Lower lobe of right lung (tissue), 2 donors: ENCODE data around the gene TPMT. TPM values are rescaled to one million over a fixed set of nuclear protein-coding genes. Genes with fewer than 3 reads are reported as not detected.

Experiments
- ATAC-seq, 2 donors: fragments of 200-7000 bp; cut with Tn5 transposase; one replicate each; pipeline ENCODE4 v1.9.1; 2020 to 2022; ENCODE audit warnings: mild to moderate bottlenecking in 2 of 2, moderate library complexity in 2 of 2
- DNase-seq: peaks from one replicate; pipeline ENCODE4 v3.0.0-alpha.2; 2020
- H3K27ac ChIP-seq: fragments of 200-600 bp; one replicate; pipeline ENCODE4 v1.8.0; 2022
- H3K27me3 ChIP-seq: fragments of 200-600 bp; one replicate; pipeline ENCODE4 v1.8.0; 2022; ENCODE audit warnings: low read depth
- H3K36me3 ChIP-seq: fragments of 200-600 bp; one replicate; pipeline ENCODE4 v1.8.0; 2022; ENCODE audit warnings: mild to moderate bottlenecking
- H3K4me1 ChIP-seq: fragments of 200-600 bp; one replicate; pipeline ENCODE4 v1.8.0; 2022
- H3K4me3 ChIP-seq: fragments of 200-600 bp; one replicate; pipeline ENCODE4 v1.8.0; 2022; ENCODE audit warnings: mild to moderate bottlenecking
- H3K9me3 ChIP-seq: fragments of 200-600 bp; one replicate; pipeline ENCODE4 v1.8.0; 2022
- CTCF ChIP-seq: fragments of 200-600 bp; IDR thresholded peaks from one replicate; pipeline ENCODE4 v1.8.0; 2022; ENCODE audit warnings: antibody characterized with exemption, mild to moderate bottlenecking
- intact Hi-C: fragments of 100-400 bp; cut with DNase I; formaldehyde crosslinking; loops from one replicate; pipeline ENCODE4 v1.11.0; 2022
- total RNA-seq: library from RNA; stranded (reverse); fragmentation: NEBNext Ultra II Directional; extraction: Animal tissue kit (Norgen Biotek cat#: 25700); gene quantifications from one replicate; pipeline ENCODE4 v1.2.1, GENCODE V29; 2021
- donor health status: DM: no; HTN: yes; CAD: no; lungs with severe emphysema.

Gene TPMT
- total RNA-seq, 1 donor from 2014 or later: 14.0 TPM

GRCh38 chr6:18126121-18126520 is 28.8 kb downstream of the TPMT start:
- H3K4me3 ChIP-seq: no peak overlapping the region
- intact Hi-C loops: no loop called here
- ATAC-seq: no peak

GRCh38 chr6:18122128-18123093 is 32.5 kb downstream of the TPMT start, which contains the start of gene NHLRC1:
NHLRC1 (minus strand) TSS chr6:18122677; CDS start chr6:18122606, 71 bp downstream.
- Histone ChIP-seq H3K4me3 (peak within 1 kb of the TSS; percentile 66), H3K4me1 (peaks cover 20% of the 10 kb centered on the region), H3K27me3 (no peaks in the 10 kb centered on the region), H3K27ac (peak within 1 kb of the TSS; percentile 73), H3K36me3 (no peaks in the 10 kb centered on the region), H3K9me3 (no peaks in the 10 kb centered on the region)
- peak; percentile 90 for TF ChIP-seq CTCF
- DNase-seq (peak; percentile 94), ATAC-seq (peak; percentile 99 to 100)
- intact Hi-C loops: no loop called here

More at GRCh38 chr6:18126121-18126520, 28.8 kb downstream of the TPMT start:
- no peak for DNase-seq
- no peak overlapping the region for H3K27ac ChIP-seq
- H3K27me3 ChIP-seq: no peaks in the 10 kb centered on the region
- TF ChIP-seq CTCF: no peak
- H3K4me1 ChIP-seq: peaks cover 20% of the 10 kb centered on the region
- peaks cover 29% of the 10 kb centered on the region for H3K36me3 ChIP-seq
- H3K9me3 ChIP-seq: no peaks in the 10 kb centered on the region

GRCh38 chr6:18121580-18122127 is 33.2 kb downstream of the TPMT start:
- ATAC-seq (no peak), DNase-seq (peak; percentile 45)
- TF ChIP-seq CTCF: no peak
- Histone ChIP-seq H3K27ac (no peak overlapping the region), H3K9me3 (no peaks in the 10 kb centered on the region), H3K4me3 (peak overlapping the region; percentile 66), H3K27me3 (no peaks in the 10 kb centered on the region), H3K4me1 (peaks cover 20% of the 10 kb centered on the region), H3K36me3 (no peaks in the 10 kb centered on the region)
- intact Hi-C loops: no loop called here

- TF ChIP-seq CTCF: no peak
- Histone ChIP-seq H3K36me3 (no peaks in the 10 kb centered on the region), H3K9me3 (no peaks in the 10 kb centered on the region), H3K27me3 (no peaks in the 10 kb centered on the region), H3K4me1 (peaks cover 20% of the 10 kb centered on the region), H3K4me3 (no peak overlapping the region), H3K27ac (no peak overlapping the region)
- intact Hi-C loops: no loop called here
- DNase-seq (no peak), ATAC-seq (no peak)
Observed at GRCh38 chr6:18119236-18119635, 35.6 kb downstream of the TPMT start.

- Histone ChIP-seq H3K27me3 (no peaks in the 10 kb centered on the region), H3K36me3 (no peaks in the 10 kb centered on the region), H3K27ac (no peak overlapping the region), H3K4me1 (peaks cover 19% of the 10 kb centered on the region), H3K9me3 (no peaks in the 10 kb centered on the region), H3K4me3 (no peak overlapping the region)
- intact Hi-C loops: no loop called here
- DNase-seq: no peak
- TF ChIP-seq CTCF: no peak
- no peak for ATAC-seq
Observed at GRCh38 chr6:18118330-18118729, 36.5 kb downstream of the TPMT start.
